Measurements from ENCODE around the gene SNRNP70.
"Not testable (repeated sequence)": the region's sequence is repeated elsewhere in the genome, so short reads cannot be mapped to it uniquely, and the experiment has no call there.

The SNRNP70 gene

GRCh38 chr19:49118565-49119410, 33.5 kb downstream of the SNRNP70 start, which contains the start of gene C19orf73:
Gene C19orf73, minus strand, starts transcription at chr19:49119143. Its CDS starts 121 bp downstream, at chr19:49119022.
- Histone ChIP-seq H3K27me3 (ENCODE audit: control insufficient read depth in 1 of 2, insufficient read depth in 2 of 2, low read length in 2 of 2) (peaks cover 0 to 7% of the 10 kb centered on the region in 2 donors), H3K4me3 (ENCODE audit: low read depth in 1 of 2, low read length in 2 of 2) (peak within 1 kb of the TSS; percentile 58 to 83), H3K9me3 (ENCODE audit: low read length) (no peaks in the 10 kb centered on the region), H3K27ac (ENCODE audit: low read depth, low read length) (peak within 1 kb of the TSS; percentile 76), H3K36me3 (ENCODE audit: insufficient read depth, low read length) (no peaks in the 10 kb centered on the region), H3K9ac (ENCODE audit: low read length) (peak within 1 kb of the TSS; percentile 49), H3K4me1 (ENCODE audit: insufficient read depth, low read length) (peaks cover 8% of the 10 kb centered on the region)

- H3K27me3 ChIP-seq (ENCODE audit: control insufficient read depth in 1 of 2, insufficient read depth in 2 of 2, low read length in 2 of 2), result peaks cover 0 to 7% of the 10 kb centered on the region in 2 donors
- H3K9ac ChIP-seq (ENCODE audit: low read length), result peak within 1 kb of the TSS; percentile 49
- H3K4me1 ChIP-seq (ENCODE audit: insufficient read depth, low read length), result peaks cover 7% of the 10 kb centered on the region
- H3K36me3 ChIP-seq (ENCODE audit: insufficient read depth, low read length), result no peaks in the 10 kb centered on the region
- peak within 1 kb of the TSS; percentile 58 to 83 for H3K4me3 ChIP-seq (ENCODE audit: low read depth in 1 of 2, low read length in 2 of 2)
- H3K27ac ChIP-seq (ENCODE audit: low read depth, low read length), result peak within 1 kb of the TSS; percentile 76
- H3K9me3 ChIP-seq (ENCODE audit: low read length), result no peaks in the 10 kb centered on the region
Measured at GRCh38 chr19:49119411-49120324, 34.4 kb downstream of the SNRNP70 start, which contains the start of gene PPFIA3. Gene PPFIA3, plus strand, starts transcription at chr19:49119544. Its CDS starts 8,330 bp downstream, at chr19:49127874.

GRCh38 chr19:49120325-49120683, 35.1 kb downstream of the SNRNP70 start:
- Histone ChIP-seq H3K9ac (ENCODE audit: low read length) (no peak overlapping the region), H3K4me1 (ENCODE audit: insufficient read depth, low read length) (peaks cover 7% of the 10 kb centered on the region), H3K27ac (ENCODE audit: low read depth, low read length) (no peak overlapping the region), H3K9me3 (ENCODE audit: low read length) (no peaks in the 10 kb centered on the region), H3K27me3 (ENCODE audit: control insufficient read depth in 1 of 2, insufficient read depth in 2 of 2, low read length in 2 of 2) (peaks cover 0 to 7% of the 10 kb centered on the region in 2 donors), H3K4me3 (ENCODE audit: low read depth in 1 of 2, low read length in 2 of 2) (no peak overlapping the region), H3K36me3 (ENCODE audit: insufficient read depth, low read length) (no peaks in the 10 kb centered on the region)

- Histone ChIP-seq H3K9me3 (ENCODE audit: low read length) (no peaks in the 10 kb centered on the region), H3K27ac (ENCODE audit: low read depth, low read length) (no peak overlapping the region), H3K4me1 (ENCODE audit: insufficient read depth, low read length) (peaks cover 7% of the 10 kb centered on the region), H3K36me3 (ENCODE audit: insufficient read depth, low read length) (no peaks in the 10 kb centered on the region), H3K4me3 (ENCODE audit: low read depth in 1 of 2, low read length in 2 of 2) (no peak overlapping the region), H3K9ac (ENCODE audit: low read length) (no peak overlapping the region), H3K27me3 (ENCODE audit: control insufficient read depth in 1 of 2, insufficient read depth in 2 of 2, low read length in 2 of 2) (peaks cover 0 to 7% of the 10 kb centered on the region in 2 donors)
Measured at GRCh38 chr19:49120868-49121267, 35.6 kb downstream of the SNRNP70 start.

GRCh38 chr19:49121841-49122240, 36.6 kb downstream of the SNRNP70 start:
- H3K4me3 ChIP-seq (ENCODE audit: low read depth in 1 of 2, low read length in 2 of 2); H3K27me3 ChIP-seq (ENCODE audit: control insufficient read depth in 1 of 2, insufficient read depth in 2 of 2, low read length in 2 of 2); H3K36me3 ChIP-seq (ENCODE audit: insufficient read depth, low read length); H3K9ac ChIP-seq (ENCODE audit: low read length); H3K4me1 ChIP-seq (ENCODE audit: insufficient read depth, low read length); H3K27ac ChIP-seq (ENCODE audit: low read depth, low read length); H3K9me3 ChIP-seq (ENCODE audit: low read length): not testable (repeated sequence)

- H3K4me1 ChIP-seq (ENCODE audit: insufficient read depth, low read length); H3K36me3 ChIP-seq (ENCODE audit: insufficient read depth, low read length): not testable (repeated sequence)
Measured at GRCh38 chr19:49123285-49123684, 38.0 kb downstream of the SNRNP70 start.

GRCh38 chr19:49125025-49125731, 39.9 kb downstream of the SNRNP70 start:
- no peaks in the 10 kb centered on the region for H3K9me3 ChIP-seq (ENCODE audit: low read length)
- no peak overlapping the region for H3K9ac ChIP-seq (ENCODE audit: low read length)
- H3K36me3 ChIP-seq (ENCODE audit: insufficient read depth, low read length), result no peaks in the 10 kb centered on the region
- peaks cover 11% of the 10 kb centered on the region for H3K4me1 ChIP-seq (ENCODE audit: insufficient read depth, low read length)
- no peak overlapping the region for H3K4me3 ChIP-seq (ENCODE audit: low read depth in 1 of 2, low read length in 2 of 2)
- H3K27me3 ChIP-seq (ENCODE audit: control insufficient read depth in 1 of 2, insufficient read depth in 2 of 2, low read length in 2 of 2), result peaks cover 0 to 7% of the 10 kb centered on the region in 2 donors
- H3K27ac ChIP-seq (ENCODE audit: low read depth, low read length), result no peak overlapping the region

More at GRCh38 chr19:49123285-49123684, 38.0 kb downstream of the SNRNP70 start:
- not testable (repeated sequence) for H3K4me3 ChIP-seq (ENCODE audit: low read depth in 1 of 2, low read length in 2 of 2); H3K9me3 ChIP-seq (ENCODE audit: low read length); H3K27me3 ChIP-seq (ENCODE audit: control insufficient read depth in 1 of 2, insufficient read depth in 2 of 2, low read length in 2 of 2); H3K27ac ChIP-seq (ENCODE audit: low read depth, low read length); H3K9ac ChIP-seq (ENCODE audit: low read length)

- no peaks in the 10 kb centered on the region for H3K27me3 ChIP-seq (ENCODE audit: control insufficient read depth in 1 of 2, insufficient read depth in 2 of 2, low read length in 2 of 2)
- no peak overlapping the region for H3K4me3 ChIP-seq (ENCODE audit: low read depth in 1 of 2, low read length in 2 of 2)
- H3K9ac ChIP-seq (ENCODE audit: low read length), result no peak overlapping the region
- no peaks in the 10 kb centered on the region for H3K9me3 ChIP-seq (ENCODE audit: low read length)
- H3K36me3 ChIP-seq (ENCODE audit: insufficient read depth, low read length), result no peaks in the 10 kb centered on the region
- no peak overlapping the region for H3K27ac ChIP-seq (ENCODE audit: low read depth, low read length)
- peaks cover 11% of the 10 kb centered on the region for H3K4me1 ChIP-seq (ENCODE audit: insufficient read depth, low read length)
Measured at GRCh38 chr19:49126575-49126974, 41.3 kb downstream of the SNRNP70 start.

- not testable (repeated sequence) for H3K27ac ChIP-seq (ENCODE audit: low read depth, low read length); H3K27me3 ChIP-seq (ENCODE audit: control insufficient read depth in 1 of 2, insufficient read depth in 2 of 2, low read length in 2 of 2); H3K4me3 ChIP-seq (ENCODE audit: low read depth in 1 of 2, low read length in 2 of 2); H3K36me3 ChIP-seq (ENCODE audit: insufficient read depth, low read length); H3K9me3 ChIP-seq (ENCODE audit: low read length); H3K9ac ChIP-seq (ENCODE audit: low read length)
- H3K4me1 ChIP-seq (ENCODE audit: insufficient read depth, low read length), result peaks cover 11% of the 10 kb centered on the region
Measured at GRCh38 chr19:49127225-49127624, 42.0 kb downstream of the SNRNP70 start.

- Histone ChIP-seq H3K4me1 (ENCODE audit: insufficient read depth, low read length) (peaks cover 11% of the 10 kb centered on the region), H3K9me3 (ENCODE audit: low read length) (no peaks in the 10 kb centered on the region), H3K9ac (ENCODE audit: low read length) (no peak overlapping the region), H3K27ac (ENCODE audit: low read depth, low read length) (no peak overlapping the region), H3K27me3 (ENCODE audit: control insufficient read depth in 1 of 2, insufficient read depth in 2 of 2, low read length in 2 of 2) (no peaks in the 10 kb centered on the region), H3K36me3 (ENCODE audit: insufficient read depth, low read length) (no peaks in the 10 kb centered on the region), H3K4me3 (ENCODE audit: low read depth in 1 of 2, low read length in 2 of 2) (peak overlapping the region; percentile 38)
Measured at GRCh38 chr19:49127674-49128544, 42.7 kb downstream of the SNRNP70 start.
